T-helper 17 cell (primary cell): Measurements from ENCODE around the gene UNC13B. TPM values are rescaled to one million over a fixed set of nuclear protein-coding genes. Genes with fewer than 3 reads are reported as not detected.

Experiments used
- ATAC-seq: fragments of 150-1000 bp; cut with Tn5 transposase; 2 replicates; pipeline ENCODE4 v1.10.0; 2021; ENCODE audit warnings: mild to moderate bottlenecking, moderate library complexity
- DNase-seq, 3 donors: peaks; one replicate each; pipeline versions ENCODE4 v3.0.0 to v3.0.0-alpha.2; 2020 to 2021
- H3K9me3 ChIP-seq: one replicate; pipeline ENCODE4 v1.7.0; 2013; ENCODE audit warnings: low read length, mild to moderate bottlenecking; ENCODE audit not compliant: control insufficient read depth, poor library complexity, severe bottlenecking
- H3K27ac Mint-ChIP-seq: one replicate; pipeline ENCODE4 v1.8.0; 2022; ENCODE audit warnings: mild to moderate bottlenecking, moderate library complexity, mixed read lengths
- H3K27me3 Mint-ChIP-seq: one replicate; pipeline ENCODE4 v1.8.0; 2022; ENCODE audit warnings: mixed read lengths
- H3K36me3 Mint-ChIP-seq: one replicate; pipeline ENCODE4 v1.8.0; 2022; ENCODE audit warnings: low read depth, mixed read lengths
- H3K4me1 Mint-ChIP-seq: one replicate; pipeline ENCODE4 v1.8.0; 2022; ENCODE audit warnings: mild to moderate bottlenecking, mixed read lengths
- H3K4me3 Mint-ChIP-seq: one replicate; pipeline ENCODE4 v1.8.0; 2022; ENCODE audit warnings: mild to moderate bottlenecking, moderate library complexity, mixed read lengths
- total RNA-seq, 4 donors: library from RNA in 2 of 4; stranded (reverse) in 2 of 4; gene quantifications; one replicate each; pipeline ENCODE4 v1.2.3 and lab custom pipeline; 2022 to 2026

UNC13B gene
- total RNA-seq, 2 donors from 2014 or later: 0.50 to 0.99 TPM

DNA sequence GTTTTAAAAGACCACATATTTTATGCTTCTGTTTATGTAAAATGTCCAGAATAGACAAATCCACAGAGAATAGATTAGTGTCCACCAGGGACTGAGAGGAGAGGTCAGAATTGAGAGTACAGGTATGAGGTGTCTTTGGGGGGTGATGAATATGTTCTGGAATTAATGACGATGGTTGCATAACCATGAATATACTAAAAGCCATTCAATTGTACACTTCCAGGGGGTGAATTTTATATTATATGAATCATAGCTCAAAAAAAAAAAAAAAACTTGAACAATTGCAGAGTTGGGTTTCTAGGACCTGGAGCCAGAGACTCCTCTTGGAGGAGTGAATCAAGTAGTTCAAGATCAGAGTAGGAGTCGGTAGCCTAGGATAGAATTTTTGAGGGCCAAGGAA is 270.3 kb downstream of the UNC13B start:
- Mint-ChIP-seq H3K4me1 (no peaks in the 10 kb centered on the region), H3K27ac (no peak overlapping the region), H3K27me3 (peaks cover 44% of the 10 kb centered on the region), H3K36me3 (peaks cover 2% of the 10 kb centered on the region), H3K4me3 (no peak overlapping the region)
- H3K9me3 ChIP-seq: no peaks in the 10 kb centered on the region
- DNase-seq (no peak), ATAC-seq (no peak)

DNA sequence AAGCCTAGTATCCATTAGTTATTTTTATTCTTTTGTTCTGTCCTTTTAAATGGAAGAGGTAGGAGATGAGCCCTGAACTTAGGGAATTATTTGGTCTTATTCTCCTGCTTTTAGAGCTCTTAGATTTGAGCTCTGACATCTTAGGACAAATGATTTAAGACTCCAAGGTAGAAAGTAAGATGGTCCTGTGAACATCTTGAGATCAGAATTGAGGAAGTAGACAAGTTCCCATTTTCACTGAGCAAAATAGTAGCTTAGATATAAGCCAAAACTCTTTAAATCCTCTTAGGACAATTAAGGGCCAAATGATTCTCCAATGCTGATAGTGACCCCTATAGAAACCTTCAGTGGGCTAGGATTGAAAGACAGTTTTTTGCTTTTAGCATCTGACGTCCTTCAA is 275.1 kb downstream of the UNC13B start:
- peaks cover 24% of the 10 kb centered on the region for H3K27me3 Mint-ChIP-seq
- H3K4me1 Mint-ChIP-seq: peaks cover 4% of the 10 kb centered on the region

DNA sequence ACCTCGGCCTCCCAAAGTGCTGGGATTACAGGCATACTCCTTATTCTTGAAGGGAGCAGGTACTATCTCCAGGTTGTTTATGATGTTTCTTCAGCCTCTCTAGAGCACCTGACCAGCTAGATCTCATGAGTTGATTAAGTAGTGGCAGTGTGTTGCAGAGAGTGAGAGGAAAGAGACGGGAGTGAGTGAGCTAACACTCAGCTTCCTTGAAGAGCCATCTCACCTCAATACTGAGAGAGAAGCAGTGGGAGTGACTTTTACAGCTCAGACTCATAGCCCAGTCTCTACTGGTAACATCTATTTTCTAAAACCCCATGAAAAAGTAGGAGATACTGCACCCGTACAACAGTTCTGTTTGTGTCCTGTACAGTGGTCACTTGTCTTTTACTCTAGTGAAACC is 284.2 kb downstream of the UNC13B start:
- H3K4me1 Mint-ChIP-seq: no peaks in the 10 kb centered on the region
- H3K27ac Mint-ChIP-seq: no peak overlapping the region
- ATAC-seq (no peak), DNase-seq (no peak)
- no peaks in the 10 kb centered on the region for H3K9me3 ChIP-seq
- H3K36me3 Mint-ChIP-seq: peaks cover 2% of the 10 kb centered on the region
- peaks cover 54% of the 10 kb centered on the region for H3K27me3 Mint-ChIP-seq
- no peak overlapping the region for H3K4me3 Mint-ChIP-seq

More for the DNA sequence above, 275.1 kb downstream of the UNC13B start:
- DNase-seq (no peak), ATAC-seq (no peak)
- no peaks in the 10 kb centered on the region for H3K9me3 ChIP-seq
- H3K4me3 Mint-ChIP-seq: no peak overlapping the region
- H3K36me3 Mint-ChIP-seq: no peaks in the 10 kb centered on the region
- no peak overlapping the region for H3K27ac Mint-ChIP-seq

DNA sequence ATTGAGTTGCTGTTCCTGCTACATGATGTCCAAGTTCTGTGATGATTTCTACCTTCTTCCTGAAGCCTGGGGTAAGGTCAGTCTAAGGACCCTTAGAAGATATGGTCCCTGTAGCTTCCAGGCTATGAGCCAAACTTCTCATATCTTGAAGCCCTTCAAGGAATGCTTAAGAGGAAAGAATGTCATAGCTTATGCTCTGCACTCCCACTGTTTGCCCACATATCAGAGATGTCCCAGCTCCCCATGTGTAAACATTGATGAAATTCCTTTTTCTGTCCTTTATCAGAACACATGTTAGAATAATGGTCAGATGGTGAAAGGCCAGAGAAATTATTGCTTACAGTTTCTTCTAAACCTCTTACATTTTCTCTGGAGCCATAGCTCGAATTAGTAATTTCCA is 286.7 kb downstream of the UNC13B start:
- H3K36me3 Mint-ChIP-seq: peaks cover 4% of the 10 kb centered on the region
- DNase-seq: no peak
- no peaks in the 10 kb centered on the region for H3K4me1 Mint-ChIP-seq
- no peak overlapping the region for H3K27ac Mint-ChIP-seq
- H3K4me3 Mint-ChIP-seq: no peak overlapping the region
- peaks cover 71% of the 10 kb centered on the region for H3K27me3 Mint-ChIP-seq
- no peaks in the 10 kb centered on the region for H3K9me3 ChIP-seq
- ATAC-seq: no peak

DNA sequence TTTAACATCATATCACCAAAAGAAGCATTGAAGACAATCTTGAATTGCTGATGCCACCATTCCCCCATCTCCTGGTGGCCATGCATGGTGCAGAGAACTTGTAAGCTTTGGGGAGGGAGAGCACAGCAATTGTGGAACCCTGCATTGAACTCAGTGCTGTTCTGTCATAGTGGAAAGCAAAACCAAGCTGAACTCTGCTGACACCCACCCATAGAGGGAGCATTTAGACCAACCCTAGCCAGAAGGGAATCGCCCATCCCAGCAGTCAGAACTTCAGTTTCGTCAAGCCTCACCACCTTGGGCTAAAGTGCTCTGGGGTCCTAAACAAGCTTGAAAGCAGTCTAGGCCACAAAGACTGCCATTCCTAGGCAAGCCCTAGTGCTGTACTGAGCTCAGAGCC is 290.7 kb downstream of the UNC13B start:
- Mint-ChIP-seq H3K27me3 (peaks cover 45% of the 10 kb centered on the region), H3K4me3 (no peak overlapping the region), H3K4me1 (no peaks in the 10 kb centered on the region), H3K36me3 (peaks cover 2% of the 10 kb centered on the region), H3K27ac (no peak overlapping the region)
- DNase-seq (no peak), ATAC-seq (no peak)
- H3K9me3 ChIP-seq: no peaks in the 10 kb centered on the region

DNA sequence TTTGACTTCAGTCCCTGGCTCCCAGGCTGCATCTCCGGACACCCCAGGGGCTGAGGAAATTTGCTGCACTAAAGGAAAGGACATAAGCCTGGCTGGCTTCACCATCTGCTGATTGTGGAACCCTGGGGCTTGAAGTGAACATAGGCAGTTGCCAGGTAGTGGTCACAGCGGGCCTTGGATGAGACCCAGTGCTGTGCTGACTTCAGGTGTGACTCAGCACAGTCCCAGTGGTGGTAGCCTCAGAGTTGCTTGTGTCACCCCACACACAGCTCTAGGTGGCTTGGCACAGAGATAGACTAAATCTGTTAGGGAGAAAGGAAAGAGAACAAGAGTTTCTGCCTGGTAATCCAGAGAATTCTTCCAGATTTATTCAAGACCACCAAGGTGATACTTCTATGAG is 292.0 kb downstream of the UNC13B start:
- H3K36me3 Mint-ChIP-seq: peaks cover 2% of the 10 kb centered on the region
- no peak for DNase-seq
- no peak for ATAC-seq
- no peaks in the 10 kb centered on the region for H3K9me3 ChIP-seq
- H3K27ac Mint-ChIP-seq: no peak overlapping the region
- H3K4me1 Mint-ChIP-seq: no peaks in the 10 kb centered on the region
- H3K4me3 Mint-ChIP-seq: no peak overlapping the region
- H3K27me3 Mint-ChIP-seq: peaks cover 38% of the 10 kb centered on the region

Other genes with a start within 250 kb of the UNC13B start
- gene PHF24, start 203.7 kb upstream of the UNC13B start, total RNA-seq: not detected
- gene DNAJB5, start 172.3 kb upstream of the UNC13B start, total RNA-seq: 1 to 10 TPM; 1.4 to 1.8 TPM
- gene VCP, start 89.4 kb upstream of the UNC13B start, total RNA-seq: 100 to 1,000 TPM; 222 to 238 TPM
- 10 to 100 TPM; 18.8 to 23.6 TPM for gene FANCG, start 82.1 kb upstream of the UNC13B start, total RNA-seq
- gene PIGO, start 65.4 kb upstream of the UNC13B start, total RNA-seq: 10 to 100 TPM; 19.1 to 20.4 TPM
- gene STOML2, start 58.9 kb upstream of the UNC13B start, total RNA-seq: 10 to 100 TPM; 41.0 to 44.2 TPM
- gene ATOSB, start 46.1 kb upstream of the UNC13B start, total RNA-seq: 10 to 100 TPM in 1 of 2 donors, 1 to 10 TPM in 1; 9.8 to 11.6 TPM